Keratinocyte (primary cell): ENCODE measurements around the gene MRTFA. TPM values are rescaled to one million over a fixed set of nuclear protein-coding genes. Genes with fewer than 3 reads are reported as not detected.
"Not testable (repeated sequence)": the region's sequence is repeated elsewhere in the genome, so short reads cannot be mapped to it uniquely, and the experiment has no call there.

Source experiments
- DNase-seq: peaks from one replicate; pipeline ENCODE4 v3.0.0-alpha.2; 2011; ENCODE audit warnings: low read depth, missing footprints, low spot score
- FAIRE-seq: peaks from 2 replicates; lab custom pipeline; 2011; peaks lifted over from hg19 to GRCh38; lab: Jason Lieb, UNC
- H2AFZ ChIP-seq: 2 replicates; pipeline ENCODE4 v1.6.0; 2012; ENCODE audit warnings: low read length, control low read depth, inconsistent platforms; ENCODE audit not compliant: control insufficient read depth
- H3K27ac ChIP-seq: 2 replicates; pipeline ENCODE4 v1.5.1; 2011; ENCODE audit warnings: low read length; ENCODE audit not compliant: control insufficient read depth, insufficient read depth
- H3K27me3 ChIP-seq: 3 replicates; pipeline ENCODE4 v1.6.0; 2011; ENCODE audit warnings: low read length; ENCODE audit not compliant: control insufficient read depth, insufficient read depth; ENCODE audit errors: extremely low read depth
- H3K36me3 ChIP-seq, 2 experiments: 2 replicates in 1 of 2; 3 replicates in 1 of 2; pipeline ENCODE4 v1.5.1; 2011; ENCODE audit warnings: low read length in 2 of 2, mild to moderate bottlenecking in 1 of 2; ENCODE audit not compliant: control insufficient read depth in 2 of 2, insufficient read depth in 2 of 2; ENCODE audit errors: extremely low read depth in 1 of 2
- H3K4me1 ChIP-seq: 3 replicates; pipeline ENCODE4 v1.5.1; 2011; ENCODE audit warnings: low read length; ENCODE audit not compliant: control insufficient read depth, insufficient read depth; ENCODE audit errors: extremely low read depth
- H3K4me2 ChIP-seq: 3 replicates; pipeline ENCODE4 v1.6.0; 2011; ENCODE audit warnings: low read depth, low read length; ENCODE audit not compliant: control insufficient read depth, insufficient read depth; ENCODE audit errors: extremely low read depth
- H3K4me3 ChIP-seq, 3 experiments: fragments of 200-600 bp in 1 of 3; sonication (generic) in 1 of 3; 2 replicates in 2 of 3; 3 replicates in 1 of 3; pipeline ENCODE4 v1.5.1; 2011 to 2016; ENCODE audit warnings: low read length in 3 of 3, mild to moderate bottlenecking in 3 of 3, control low read depth in 2 of 3, inconsistent platforms in 1 of 3, low read depth in 1 of 3, mixed read lengths in 1 of 3, mixed run types in 1 of 3, moderate library complexity in 1 of 3; ENCODE audit not compliant: control insufficient read depth in 2 of 3, insufficient read depth in 2 of 3; ENCODE audit errors: extremely low read depth in 1 of 3
- H3K79me2 ChIP-seq: 2 replicates; pipeline ENCODE4 v1.6.0; 2012; ENCODE audit warnings: low read length; ENCODE audit not compliant: control insufficient read depth, insufficient read depth
- H3K9ac ChIP-seq: 3 replicates; pipeline ENCODE4 v1.6.0; 2011; ENCODE audit warnings: low read length; ENCODE audit not compliant: control insufficient read depth, insufficient read depth; ENCODE audit errors: extremely low read depth
- H3K9me1 ChIP-seq: 3 replicates; pipeline ENCODE4 v1.6.0; 2011; ENCODE audit warnings: low read length; ENCODE audit not compliant: control insufficient read depth, insufficient read depth; ENCODE audit errors: extremely low read depth
- H3K9me3 ChIP-seq: 2 replicates; pipeline ENCODE4 v1.5.1; 2012; ENCODE audit warnings: low read depth, low read length; ENCODE audit not compliant: control insufficient read depth
- H4K20me1 ChIP-seq: 3 replicates; pipeline ENCODE4 v1.6.0; 2011; ENCODE audit warnings: low read length; ENCODE audit not compliant: control insufficient read depth, insufficient read depth; ENCODE audit errors: extremely low read depth
- EZH2 ChIP-seq: IDR thresholded peaks from one replicate; pipeline ENCODE4 v1.6.1; 2012; ENCODE audit warnings: inconsistent platforms, mild to moderate bottlenecking, low read length, moderate library complexity
- dilution Hi-C: fragments of 300-500 bp; cut with MboI; formaldehyde crosslinking; loops from one replicate; pipeline ENCODE4 v1.7.0; 2020; ENCODE audit warnings: low sequenced_read_pairs; ENCODE audit not compliant: extremely low pct_ligation_motif_present
- polyA plus RNA-seq, 5 experiments: library from polyadenylated mRNA; depleted of rRNA in 3 of 5; stranded (reverse) in 3 of 5; stranded (forward) in 1 of 5; unstranded in 1 of 5; fragments of >200 nt; gene quantifications; 1 replicate in 1 of 5; 2 replicates in 3 of 5; 3 replicates in 1 of 5; pipeline versions ENCODE4 v1.2.1 to v1.2.3, GENCODE V29; 2011 to 2012; ENCODE audit warnings: missing spikeins in 2 of 5, low read depth in 1 of 5, low replicate concordance in 1 of 5
- TF ChIP-seq, protein P1 (sequence below), 3 experiments: IDR thresholded peaks in 1 of 3; conservative IDR thresholded peaks in 1 of 3; optimal IDR thresholded peaks in 1 of 3; 2 replicates in 2 of 3; 3 replicates in 1 of 3; pipeline versions ENCODE3 to v1.5.1; 2011; ENCODE audit warnings: low read length in 3 of 3, mild to moderate bottlenecking in 3 of 3, moderate library complexity in 2 of 3, control low read depth in 1 of 3, inconsistent platforms in 1 of 3; ENCODE audit not compliant: insufficient read depth in 2 of 3; ENCODE audit errors: extremely low read depth in 1 of 3

Gene MRTFA
- polyA plus RNA-seq, 1 donor (not counting 4 experiments of a cell fraction or from before 2014, with no cell fraction given), result 6.5 TPM

DNA sequence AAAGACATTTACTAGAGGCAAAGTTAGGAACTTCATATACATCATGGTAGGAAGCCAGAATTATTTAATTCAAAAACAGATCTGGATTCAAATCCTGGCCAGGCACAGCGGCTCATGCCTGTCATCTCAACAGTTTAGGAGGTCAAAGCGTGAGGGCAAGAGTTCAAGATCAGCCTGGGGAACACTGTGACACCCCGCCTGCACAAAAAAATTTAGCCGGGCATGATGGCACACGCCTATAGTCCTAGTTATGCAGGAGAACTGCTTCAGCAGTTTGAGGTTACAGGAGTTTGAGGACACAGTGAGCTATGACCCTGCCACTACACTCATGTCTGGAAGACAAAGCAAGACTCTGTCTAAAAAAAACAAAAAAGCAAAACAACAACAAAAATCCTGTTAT lies 8.9 kb downstream of the MRTFA start:
- H3K4me3 ChIP-seq, result no peak overlapping the region
- FAIRE-seq (peak; percentile 41), DNase-seq (no peak)
- H3K36me3 ChIP-seq, result peaks cover 0 to 3% of the 10 kb centered on the region in 2 experiments
- H3K4me1 ChIP-seq, result peaks cover 19% of the 10 kb centered on the region
- TF ChIP-seq EZH2, result no peak
- no peaks in the 10 kb centered on the region for H3K27me3 ChIP-seq
- H3K9me1 ChIP-seq, result no peaks in the 10 kb centered on the region
- H3K4me2 ChIP-seq, result peak overlapping the region; percentile 63
- peak overlapping the region; percentile 15 for H3K27ac ChIP-seq
- dilution Hi-C loops, result loop anchor here (25.0 kb wide), 1 partner anchor 90 kb away; no protein-coding TSS in a partner anchor
- H3K9ac ChIP-seq, result no peak overlapping the region
- H2AFZ ChIP-seq, result no peak overlapping the region
- no peaks in the 10 kb centered on the region for H3K9me3 ChIP-seq
- peaks cover 28% of the 10 kb centered on the region for H4K20me1 ChIP-seq
- peaks cover 98% of the 10 kb centered on the region for H3K79me2 ChIP-seq

DNA sequence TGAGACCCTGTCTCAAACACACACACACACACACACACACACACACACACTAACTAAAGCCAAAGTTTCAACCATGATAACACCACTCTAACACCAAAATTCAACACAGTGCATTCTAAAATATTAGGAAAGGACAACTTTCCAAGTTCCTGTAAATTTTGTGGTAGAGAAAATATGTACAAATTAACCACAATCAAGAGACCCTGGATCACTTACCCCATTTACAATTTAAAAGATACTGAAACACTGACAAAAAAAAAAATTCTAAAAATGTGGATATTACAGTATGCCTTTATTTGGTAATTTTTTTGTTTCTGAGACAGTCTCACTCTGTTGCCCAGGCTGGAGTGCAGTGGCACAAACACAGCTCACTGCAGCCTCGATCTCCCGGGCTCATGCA lies 9.7 kb downstream of the MRTFA start:
- H3K9me1 ChIP-seq, result no peaks in the 10 kb centered on the region
- no peak for FAIRE-seq
- peaks cover 0 to 3% of the 10 kb centered on the region in 2 experiments for H3K36me3 ChIP-seq
- dilution Hi-C loops, result loop anchor here (25.0 kb wide), 1 partner anchor 90 kb away; no protein-coding TSS in a partner anchor
- no peak overlapping the region for H3K4me3 ChIP-seq
- H2AFZ ChIP-seq, result no peak overlapping the region
- no peak overlapping the region for H3K27ac ChIP-seq
- H3K9ac ChIP-seq, result no peak overlapping the region
- TF ChIP-seq EZH2, result no peak
- TF ChIP-seq, protein P1, sequence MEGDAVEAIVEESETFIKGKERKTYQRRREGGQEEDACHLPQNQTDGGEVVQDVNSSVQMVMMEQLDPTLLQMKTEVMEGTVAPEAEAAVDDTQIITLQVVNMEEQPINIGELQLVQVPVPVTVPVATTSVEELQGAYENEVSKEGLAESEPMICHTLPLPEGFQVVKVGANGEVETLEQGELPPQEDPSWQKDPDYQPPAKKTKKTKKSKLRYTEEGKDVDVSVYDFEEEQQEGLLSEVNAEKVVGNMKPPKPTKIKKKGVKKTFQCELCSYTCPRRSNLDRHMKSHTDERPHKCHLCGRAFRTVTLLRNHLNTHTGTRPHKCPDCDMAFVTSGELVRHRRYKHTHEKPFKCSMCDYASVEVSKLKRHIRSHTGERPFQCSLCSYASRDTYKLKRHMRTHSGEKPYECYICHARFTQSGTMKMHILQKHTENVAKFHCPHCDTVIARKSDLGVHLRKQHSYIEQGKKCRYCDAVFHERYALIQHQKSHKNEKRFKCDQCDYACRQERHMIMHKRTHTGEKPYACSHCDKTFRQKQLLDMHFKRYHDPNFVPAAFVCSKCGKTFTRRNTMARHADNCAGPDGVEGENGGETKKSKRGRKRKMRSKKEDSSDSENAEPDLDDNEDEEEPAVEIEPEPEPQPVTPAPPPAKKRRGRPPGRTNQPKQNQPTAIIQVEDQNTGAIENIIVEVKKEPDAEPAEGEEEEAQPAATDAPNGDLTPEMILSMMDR (optimal IDR thresholded peaks at IDR 0.05 in 1 of 3, IDR thresholded peaks at IDR 0.05 in 1 of 3, conservative IDR thresholded peaks at IDR 0.05 in 1 of 3; ENCODE audit: extremely low read depth in 1 of 3, insufficient read depth in 2 of 3, low read length in 3 of 3), result no peak
- H3K27me3 ChIP-seq, result no peaks in the 10 kb centered on the region
- peaks cover 30% of the 10 kb centered on the region for H4K20me1 ChIP-seq
- DNase-seq, result no peak
- H3K79me2 ChIP-seq, result peaks cover 98% of the 10 kb centered on the region
- H3K4me2 ChIP-seq, result no peak overlapping the region
- peaks cover 19% of the 10 kb centered on the region for H3K4me1 ChIP-seq
- no peaks in the 10 kb centered on the region for H3K9me3 ChIP-seq

DNA sequence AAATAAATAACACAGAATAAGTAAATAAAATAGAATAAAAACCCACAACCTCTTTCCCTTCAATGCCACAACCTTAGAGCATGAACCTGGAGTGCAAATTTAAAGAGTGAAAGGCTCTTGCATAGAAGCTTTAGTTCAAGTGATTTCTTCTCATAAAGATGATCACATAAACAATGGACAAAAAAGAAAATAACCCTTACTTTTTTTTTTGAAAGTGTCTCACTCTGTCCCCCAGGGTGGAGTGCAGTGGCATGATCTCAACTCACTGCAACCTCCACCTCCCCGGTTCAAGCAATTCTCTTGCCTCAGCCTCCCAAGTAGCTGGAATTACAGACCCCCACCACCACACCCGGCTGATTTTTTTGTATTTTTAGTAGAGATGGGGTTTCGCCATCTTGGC lies 10.7 kb downstream of the MRTFA start:
- H3K27me3 ChIP-seq, FAIRE-seq, H3K9ac ChIP-seq, H3K9me3 ChIP-seq, H3K9me1 ChIP-seq, H3K27ac ChIP-seq, H2AFZ ChIP-seq, H3K4me3 ChIP-seq, H3K36me3 ChIP-seq, DNase-seq, H3K4me2 ChIP-seq: not testable (repeated sequence)
- Histone ChIP-seq H4K20me1 (peaks cover 28% of the 10 kb centered on the region), H3K79me2 (peaks cover 97% of the 10 kb centered on the region), H3K4me1 (peaks cover 19% of the 10 kb centered on the region)
- dilution Hi-C loops, result loop anchor here (25.0 kb wide), 1 partner anchor 88 kb away; no protein-coding TSS in a partner anchor

DNA sequence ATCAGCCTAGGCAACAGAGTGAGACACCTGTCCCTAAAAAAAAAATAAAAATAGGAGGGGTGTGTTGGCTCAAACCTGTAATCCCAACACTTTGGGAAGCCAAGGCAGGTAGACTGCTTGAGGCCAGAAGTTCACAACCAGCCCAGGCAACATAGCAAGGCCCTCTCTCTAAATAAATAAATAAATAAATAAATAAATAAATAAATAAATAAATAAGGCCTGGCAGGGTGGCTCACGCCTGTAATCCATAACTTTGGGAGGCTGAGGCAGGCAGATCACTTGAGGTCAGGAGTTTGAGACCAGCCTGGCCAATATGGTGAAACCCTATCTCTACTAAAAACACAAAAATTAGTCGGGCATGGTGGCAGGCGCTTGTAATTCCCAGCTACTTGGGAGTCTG lies 11.2 kb downstream of the MRTFA start:
- Histone ChIP-seq H4K20me1 (peaks cover 26% of the 10 kb centered on the region), H3K79me2 (peaks cover 93% of the 10 kb centered on the region), H3K4me1 (peaks cover 19% of the 10 kb centered on the region)
- not testable (repeated sequence) for FAIRE-seq, H3K4me2 ChIP-seq, H3K27me3 ChIP-seq, H3K9me1 ChIP-seq, H3K36me3 ChIP-seq, H3K27ac ChIP-seq, H2AFZ ChIP-seq, H3K4me3 ChIP-seq, H3K9me3 ChIP-seq, H3K9ac ChIP-seq, DNase-seq
- dilution Hi-C loops, result loop anchor here (25.0 kb wide), 1 partner anchor 88 kb away; no protein-coding TSS in a partner anchor
